T-helper 1 cell treated with Interleukin-12 subunit alpha and Interleukin-12 subunit beta and Interleukin-4 antibody, amounts not matched to agents 30 μg/mL and 1 μg/mL, for 36 hours (primary cell): ENCODE results near the gene MRPS2.
A peak's percentile ranks its signal among the peaks of the same experiment; 100 is the strongest.

ENCODE experiments used
- H3K27ac Mint-ChIP-seq: one replicate; pipeline ENCODE4 v1.8.0; 2021; ENCODE audit warnings: mild to moderate bottlenecking, mixed read lengths
- H3K27me3 Mint-ChIP-seq: one replicate; pipeline ENCODE4 v1.8.0; 2021; ENCODE audit warnings: low read depth, mixed read lengths
- H3K36me3 Mint-ChIP-seq: one replicate; pipeline ENCODE4 v1.8.0; 2021; ENCODE audit warnings: low read depth, mixed read lengths
- H3K4me1 Mint-ChIP-seq: one replicate; pipeline ENCODE4 v1.8.0; 2021; ENCODE audit warnings: low read depth, mixed read lengths
- H3K4me3 Mint-ChIP-seq: one replicate; pipeline ENCODE4 v1.8.0; 2021; ENCODE audit warnings: mild to moderate bottlenecking, moderate library complexity, mixed read lengths
- H3K9me3 Mint-ChIP-seq: one replicate; pipeline ENCODE4 v1.8.0; 2021; ENCODE audit warnings: mixed read lengths

MRPS2 gene

DNA sequence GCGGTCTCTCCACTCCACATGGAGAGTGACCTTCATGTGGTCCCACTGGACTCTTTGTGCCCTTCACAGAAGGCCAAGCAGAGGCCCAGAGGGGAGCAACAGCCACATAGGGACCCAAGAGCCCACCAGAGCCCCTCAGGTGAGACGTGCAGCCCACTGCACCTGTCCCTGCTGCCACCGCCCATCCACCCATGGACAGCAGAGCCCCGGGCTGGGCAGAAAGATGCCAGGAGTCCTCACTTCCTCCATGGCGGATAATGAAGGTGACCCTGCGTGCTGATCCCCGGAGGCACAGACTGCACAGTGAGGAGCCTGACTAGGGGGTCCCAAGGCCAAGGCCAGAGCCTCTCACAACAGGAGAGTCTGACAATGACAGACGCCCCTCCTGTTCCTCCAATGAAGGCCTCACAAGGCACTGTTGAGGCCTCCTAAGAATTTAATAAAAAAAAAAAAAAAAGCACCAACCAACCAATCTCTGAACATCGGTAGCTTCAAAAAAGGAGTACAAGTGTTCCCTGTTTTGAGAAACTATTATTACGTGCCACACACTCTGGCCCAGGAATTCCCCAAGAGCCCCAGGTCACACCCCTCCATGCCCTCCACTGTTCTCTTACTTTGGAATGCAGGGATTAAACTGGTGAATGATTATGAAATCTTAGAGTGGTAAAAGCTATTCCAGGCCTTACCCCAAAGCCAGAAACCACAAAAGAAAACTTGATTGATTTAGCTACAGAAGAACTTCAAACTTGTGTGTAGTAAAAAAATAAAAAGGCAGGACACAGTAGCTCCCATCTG lies 23.7 kb upstream of the MRPS2 start:
- Mint-ChIP-seq H3K36me3 (no peaks in the 10 kb centered on the region), H3K27ac (no peak overlapping the region), H3K9me3 (no peaks in the 10 kb centered on the region), H3K27me3 (peaks cover 54% of the 10 kb centered on the region), H3K4me1 (peaks cover 4% of the 10 kb centered on the region), H3K4me3 (no peak overlapping the region)

DNA sequence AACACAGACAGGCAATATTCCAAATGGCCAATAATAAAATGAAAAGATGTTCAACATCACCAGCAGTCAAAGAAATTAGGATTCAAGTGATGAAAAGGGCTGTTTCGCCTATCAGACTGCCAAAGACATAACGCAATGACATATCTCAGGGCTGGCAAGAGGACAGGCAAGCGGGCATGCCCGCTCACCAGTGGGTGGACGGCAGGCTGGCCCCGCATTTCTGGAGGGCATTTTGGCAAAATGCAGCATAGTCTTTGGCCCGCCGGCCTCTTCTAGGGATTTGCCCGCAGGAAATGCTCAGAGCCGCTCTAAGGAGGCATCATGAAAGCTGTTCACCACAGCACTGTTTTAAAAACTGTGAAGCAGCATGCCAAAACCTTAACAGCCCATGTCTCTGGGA lies 22.3 kb upstream of the MRPS2 start:
- peaks cover 62% of the 10 kb centered on the region for H3K27me3 Mint-ChIP-seq
- H3K4me3 Mint-ChIP-seq, result peak overlapping the region; percentile 29
- H3K36me3 Mint-ChIP-seq, result no peaks in the 10 kb centered on the region
- no peaks in the 10 kb centered on the region for H3K9me3 Mint-ChIP-seq
- no peak overlapping the region for H3K27ac Mint-ChIP-seq
- peaks cover 2% of the 10 kb centered on the region for H3K4me1 Mint-ChIP-seq

DNA sequence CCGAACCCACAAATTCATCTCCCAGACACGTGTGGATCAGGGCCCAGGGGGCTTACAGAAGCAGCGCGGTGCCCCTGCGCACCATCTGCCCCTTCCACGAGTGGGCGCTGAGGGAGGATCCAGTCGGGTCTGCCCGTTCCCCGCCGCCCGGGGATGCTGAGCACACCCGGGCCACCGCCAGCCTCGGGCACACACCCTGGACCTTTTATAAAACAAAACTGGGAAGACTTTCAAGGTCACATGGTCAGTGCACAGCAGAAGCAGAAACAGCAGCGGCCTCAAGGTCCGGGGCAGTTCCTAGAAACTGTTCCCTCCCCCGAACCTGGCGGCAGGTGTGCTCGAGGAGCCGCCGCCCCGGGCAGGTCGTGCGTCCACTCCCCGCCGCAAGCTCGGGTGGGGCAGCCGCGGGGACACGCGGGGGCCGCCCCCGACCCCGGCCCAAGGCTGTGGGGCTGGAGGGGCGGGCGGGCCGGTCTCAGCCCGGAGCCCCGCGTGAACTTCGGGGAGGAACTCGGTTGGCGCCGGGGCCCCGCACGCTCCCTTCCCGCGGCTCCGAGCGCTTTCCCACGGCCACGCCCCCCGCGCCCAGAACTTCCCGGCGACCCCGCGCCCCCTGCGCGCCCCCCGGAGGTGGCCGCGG lies 21.5 kb upstream of the MRPS2 start:
- no peak overlapping the region for H3K27ac Mint-ChIP-seq
- peak overlapping the region; percentile 78 for H3K4me3 Mint-ChIP-seq
- no peaks in the 10 kb centered on the region for H3K9me3 Mint-ChIP-seq
- peaks cover 64% of the 10 kb centered on the region for H3K27me3 Mint-ChIP-seq
- peaks cover 2% of the 10 kb centered on the region for H3K4me1 Mint-ChIP-seq
- H3K36me3 Mint-ChIP-seq, result no peaks in the 10 kb centered on the region

GRCh38 chr9:135479469-135480052 lies 20.9 kb upstream of the MRPS2 start, which contains the start of gene PPP1R26:
PPP1R26 (plus strand) TSS chr9:135479782; CDS start chr9:135484511, 4,729 bp downstream.
- H3K9me3 Mint-ChIP-seq, result no peaks in the 10 kb centered on the region
- H3K4me1 Mint-ChIP-seq, result peaks cover 2% of the 10 kb centered on the region
- peak within 1 kb of the TSS; percentile 78 for H3K4me3 Mint-ChIP-seq
- no peak within 1 kb of the TSS for H3K27ac Mint-ChIP-seq
- H3K27me3 Mint-ChIP-seq, result peaks cover 64% of the 10 kb centered on the region
- H3K36me3 Mint-ChIP-seq, result no peaks in the 10 kb centered on the region

- H3K27ac Mint-ChIP-seq, result no peak overlapping the region
- no peaks in the 10 kb centered on the region for H3K36me3 Mint-ChIP-seq
- peaks cover 64% of the 10 kb centered on the region for H3K27me3 Mint-ChIP-seq
- H3K4me3 Mint-ChIP-seq, result no peak overlapping the region
- H3K9me3 Mint-ChIP-seq, result no peaks in the 10 kb centered on the region
- H3K4me1 Mint-ChIP-seq, result peaks cover 2% of the 10 kb centered on the region
Measured at GRCh38 chr9:135480071-135480939, 20.2 kb upstream of the MRPS2 start.

GRCh38 chr9:135480940-135481310 lies 19.6 kb upstream of the MRPS2 start:
- H3K9me3 Mint-ChIP-seq, result no peaks in the 10 kb centered on the region
- no peaks in the 10 kb centered on the region for H3K36me3 Mint-ChIP-seq
- H3K27me3 Mint-ChIP-seq, result peaks cover 58% of the 10 kb centered on the region
- no peak overlapping the region for H3K4me3 Mint-ChIP-seq
- H3K27ac Mint-ChIP-seq, result no peak overlapping the region
- H3K4me1 Mint-ChIP-seq, result peaks cover 2% of the 10 kb centered on the region

DNA sequence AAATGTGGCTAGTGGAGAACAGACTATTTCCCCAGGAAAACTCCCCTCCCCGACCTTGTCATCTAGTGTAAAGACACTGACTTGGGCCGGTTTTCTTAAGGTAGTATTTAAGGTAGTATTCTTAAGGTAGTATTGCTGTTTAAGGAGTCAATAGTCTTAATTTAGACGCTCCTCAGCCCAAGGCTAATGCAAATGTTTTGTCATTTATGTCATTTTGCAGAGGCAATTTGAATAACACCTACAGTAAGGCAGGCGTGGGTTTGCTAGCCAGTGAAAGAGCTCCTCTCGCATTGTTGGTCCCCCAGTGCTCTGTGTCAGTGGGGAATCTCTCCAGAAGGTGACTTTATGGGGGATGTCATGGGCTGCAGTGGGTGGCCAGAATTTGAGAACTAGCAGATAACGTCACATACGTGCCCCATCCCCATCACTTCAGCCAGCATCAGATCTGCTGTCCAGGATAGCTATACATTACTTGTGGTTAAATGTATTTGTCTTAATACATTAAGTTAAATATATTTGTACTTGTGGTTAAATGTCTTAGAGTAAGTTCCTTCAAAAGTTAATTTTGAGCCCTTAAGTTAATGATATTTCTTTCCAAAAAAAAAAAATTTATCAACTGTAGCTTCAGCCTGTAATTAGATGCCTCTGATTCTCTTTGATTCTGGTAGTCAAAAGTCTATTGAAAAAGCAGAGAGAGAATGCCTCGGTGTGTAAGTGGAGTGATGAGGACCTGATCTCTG lies 18.3 kb upstream of the MRPS2 start:
- Mint-ChIP-seq H3K4me1 (peaks cover 2% of the 10 kb centered on the region), H3K27ac (no peak overlapping the region), H3K4me3 (no peak overlapping the region), H3K27me3 (peaks cover 48% of the 10 kb centered on the region), H3K9me3 (no peaks in the 10 kb centered on the region), H3K36me3 (no peaks in the 10 kb centered on the region)

DNA sequence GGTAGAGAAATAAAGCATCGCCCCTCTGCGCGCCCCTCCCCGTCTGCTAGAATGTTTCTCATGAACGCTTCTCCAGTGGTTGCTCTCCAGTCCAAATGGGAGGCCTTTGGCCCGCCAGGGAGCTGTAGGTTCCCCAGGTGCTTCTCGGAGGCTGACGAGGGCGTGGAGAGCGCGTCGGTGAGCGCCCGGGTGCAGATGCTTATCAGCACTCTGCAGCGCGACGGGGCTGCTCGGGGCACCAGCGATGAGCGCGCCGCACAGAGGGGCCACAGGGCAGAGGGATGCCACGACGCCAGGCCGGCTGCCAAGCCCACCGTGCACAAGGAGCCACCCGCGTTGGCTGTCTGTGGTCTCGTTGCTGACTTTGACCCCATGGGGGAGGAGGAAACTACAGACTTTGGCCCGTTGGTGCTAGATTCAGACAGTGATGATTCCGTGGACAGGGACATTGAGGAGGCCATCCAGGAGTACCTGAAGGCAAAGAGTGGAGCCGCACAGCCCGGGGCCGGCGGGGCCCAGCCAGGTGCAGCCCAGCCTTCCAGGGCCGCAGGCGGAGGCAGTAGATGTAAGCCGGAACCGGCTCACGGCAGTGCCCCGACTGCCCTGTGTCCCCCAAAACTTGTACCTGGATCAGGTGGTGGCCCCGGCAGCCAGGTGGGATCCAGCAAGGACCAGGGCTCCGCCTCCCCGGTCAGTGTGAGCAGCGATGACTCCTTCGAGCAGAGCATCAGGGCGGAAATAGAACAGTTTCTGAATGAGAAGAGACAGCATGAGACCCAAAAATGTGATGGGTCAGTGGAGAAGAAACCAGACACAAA lies 15.8 kb upstream of the MRPS2 start:
- H3K27ac Mint-ChIP-seq, result no peak overlapping the region

DNA sequence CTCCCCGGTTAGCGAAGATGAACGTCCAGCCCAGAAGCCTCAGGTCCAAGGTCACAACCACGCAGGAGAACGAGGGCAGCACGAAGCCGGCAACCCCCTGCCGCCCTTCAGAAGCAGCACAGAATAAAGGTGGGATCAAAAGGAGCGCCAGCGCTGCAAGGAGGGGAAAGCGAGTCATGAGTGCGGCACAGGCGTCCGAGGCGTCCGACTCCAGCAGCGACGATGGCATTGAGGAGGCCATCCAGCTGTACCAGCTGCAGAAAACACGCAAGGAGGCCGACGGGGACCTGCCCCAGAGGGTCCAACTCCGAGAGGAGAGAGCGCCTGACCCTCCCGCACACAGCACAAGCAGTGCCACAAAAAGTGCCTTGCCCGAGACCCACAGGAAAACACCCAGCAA lies 15.1 kb upstream of the MRPS2 start:
- no peaks in the 10 kb centered on the region for H3K36me3 Mint-ChIP-seq
- no peaks in the 10 kb centered on the region for H3K9me3 Mint-ChIP-seq
- H3K4me1 Mint-ChIP-seq, result no peaks in the 10 kb centered on the region
- no peak overlapping the region for H3K4me3 Mint-ChIP-seq
- H3K27me3 Mint-ChIP-seq, result peaks cover 31% of the 10 kb centered on the region
- H3K27ac Mint-ChIP-seq, result no peak overlapping the region

More for the DNA sequence above, 15.8 kb upstream of the MRPS2 start:
- no peaks in the 10 kb centered on the region for H3K36me3 Mint-ChIP-seq
- no peak overlapping the region for H3K4me3 Mint-ChIP-seq
- no peaks in the 10 kb centered on the region for H3K4me1 Mint-ChIP-seq
- H3K9me3 Mint-ChIP-seq, result no peaks in the 10 kb centered on the region
- peaks cover 31% of the 10 kb centered on the region for H3K27me3 Mint-ChIP-seq

GRCh38 chr9:135485832-135486231 lies 14.7 kb upstream of the MRPS2 start:
- H3K36me3 Mint-ChIP-seq, result no peaks in the 10 kb centered on the region
- H3K27ac Mint-ChIP-seq, result no peak overlapping the region
- H3K4me1 Mint-ChIP-seq, result no peaks in the 10 kb centered on the region
- peaks cover 28% of the 10 kb centered on the region for H3K27me3 Mint-ChIP-seq
- H3K9me3 Mint-ChIP-seq, result no peaks in the 10 kb centered on the region
- H3K4me3 Mint-ChIP-seq, result no peak overlapping the region

DNA sequence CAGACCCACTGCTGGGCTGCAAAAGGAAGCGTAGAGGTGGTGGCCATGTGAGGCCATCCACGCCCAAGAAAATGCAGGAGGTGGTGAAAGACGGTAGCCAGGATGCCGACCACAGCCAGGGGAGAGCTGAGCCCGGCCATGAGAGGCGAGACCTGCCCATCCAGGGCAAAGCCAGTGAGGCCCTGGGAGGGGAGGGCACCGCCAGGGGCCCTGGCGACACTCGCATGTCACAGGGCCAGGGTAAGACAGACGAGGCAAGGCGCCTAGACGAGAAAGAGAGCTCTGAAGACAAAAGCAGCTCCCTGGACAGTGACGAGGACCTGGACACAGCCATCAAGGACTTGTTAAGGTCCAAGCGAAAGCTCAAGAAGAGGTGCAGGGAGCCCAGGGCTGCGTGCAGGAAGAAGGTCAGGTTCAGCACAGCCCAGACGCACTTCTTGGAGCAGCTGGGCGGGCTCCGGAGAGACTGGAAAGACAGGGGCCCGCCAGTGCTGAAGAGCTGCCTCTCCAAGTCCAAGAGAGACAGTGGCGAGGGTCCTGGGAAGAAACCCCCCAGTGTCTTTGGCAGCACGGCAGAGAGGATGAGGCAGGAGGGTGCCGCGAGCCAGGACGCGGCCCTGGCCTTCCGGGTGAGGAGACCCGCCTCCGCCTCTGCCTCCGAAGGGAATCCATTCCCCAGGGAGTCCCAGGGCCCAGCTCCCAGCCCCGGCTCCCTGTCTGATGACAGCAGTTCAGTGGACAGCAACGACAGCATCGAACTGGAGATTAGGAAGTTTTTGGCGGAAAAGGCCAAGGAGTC lies 14.0 kb upstream of the MRPS2 start:
- Mint-ChIP-seq H3K27me3 (peaks cover 22% of the 10 kb centered on the region), H3K27ac (no peak overlapping the region), H3K4me1 (no peaks in the 10 kb centered on the region), H3K36me3 (no peaks in the 10 kb centered on the region), H3K9me3 (no peaks in the 10 kb centered on the region), H3K4me3 (no peak overlapping the region)

DNA sequence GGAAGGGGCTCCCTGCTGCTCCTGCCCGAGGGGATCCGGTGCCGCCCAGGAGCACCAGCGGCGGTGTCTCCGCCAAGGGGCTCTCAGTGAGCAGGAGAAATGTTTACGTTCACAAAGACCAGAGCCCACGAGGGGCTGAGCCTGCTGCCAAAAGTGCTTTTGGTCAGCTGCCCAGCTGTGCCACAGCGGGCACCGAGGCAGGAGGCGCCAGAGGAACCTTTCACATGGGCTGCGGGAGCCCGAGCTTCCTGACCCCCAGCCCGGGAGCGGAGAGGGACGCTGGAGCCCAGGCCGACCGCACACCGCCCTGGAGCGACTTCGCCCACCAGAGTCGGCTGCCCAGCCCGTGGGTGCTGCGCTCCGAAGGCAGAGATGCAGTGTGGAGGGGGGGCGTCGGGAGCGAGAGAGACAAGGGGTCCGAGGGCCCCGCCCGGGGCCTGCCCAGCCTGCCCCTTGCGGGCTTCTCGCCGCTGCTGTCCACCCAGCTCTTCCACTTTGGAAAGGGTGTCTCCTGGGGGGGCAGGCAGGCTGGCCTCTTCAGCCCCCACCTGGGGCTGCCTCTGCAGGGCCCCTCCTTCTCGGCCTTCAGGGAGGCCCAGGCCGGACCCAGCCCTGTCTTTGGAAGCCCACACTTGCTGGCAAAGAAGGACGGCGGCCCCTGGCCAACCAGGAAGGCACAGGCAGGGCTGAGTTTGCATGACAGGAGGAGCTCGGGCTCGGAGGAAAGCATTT lies 13.0 kb upstream of the MRPS2 start:
- H3K4me1 Mint-ChIP-seq, result no peaks in the 10 kb centered on the region
- no peaks in the 10 kb centered on the region for H3K36me3 Mint-ChIP-seq
- no peak overlapping the region for H3K27ac Mint-ChIP-seq
- H3K27me3 Mint-ChIP-seq, result peaks cover 12% of the 10 kb centered on the region
- no peak overlapping the region for H3K4me3 Mint-ChIP-seq
- no peaks in the 10 kb centered on the region for H3K9me3 Mint-ChIP-seq
